C4-2B (cell line): ENCODE data around the gene TMX2.
A peak's percentile ranks its signal among the peaks of the same experiment; 100 is the strongest.

ENCODE experiments used
- H3K27ac ChIP-seq: fragments of 450-650 bp; 2 replicates; pipeline ENCODE4 v1.5.1; 2017
- ZFX ChIP-seq: fragments of 450-650 bp; IDR thresholded peaks from 2 replicates; pipeline ENCODE4 v1.6.1; 2017
- TF ChIP-seq, protein P1 (sequence below): fragments of 450-650 bp; conservative IDR thresholded peaks from 2 replicates; pipeline ENCODE4 v1.5.1; 2017; ENCODE audit warnings: mild to moderate bottlenecking

TMX2 gene, protein sequence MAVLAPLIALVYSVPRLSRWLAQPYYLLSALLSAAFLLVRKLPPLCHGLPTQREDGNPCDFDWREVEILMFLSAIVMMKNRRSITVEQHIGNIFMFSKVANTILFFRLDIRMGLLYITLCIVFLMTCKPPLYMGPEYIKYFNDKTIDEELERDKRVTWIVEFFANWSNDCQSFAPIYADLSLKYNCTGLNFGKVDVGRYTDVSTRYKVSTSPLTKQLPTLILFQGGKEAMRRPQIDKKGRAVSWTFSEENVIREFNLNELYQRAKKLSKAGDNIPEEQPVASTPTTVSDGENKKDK

DNA sequence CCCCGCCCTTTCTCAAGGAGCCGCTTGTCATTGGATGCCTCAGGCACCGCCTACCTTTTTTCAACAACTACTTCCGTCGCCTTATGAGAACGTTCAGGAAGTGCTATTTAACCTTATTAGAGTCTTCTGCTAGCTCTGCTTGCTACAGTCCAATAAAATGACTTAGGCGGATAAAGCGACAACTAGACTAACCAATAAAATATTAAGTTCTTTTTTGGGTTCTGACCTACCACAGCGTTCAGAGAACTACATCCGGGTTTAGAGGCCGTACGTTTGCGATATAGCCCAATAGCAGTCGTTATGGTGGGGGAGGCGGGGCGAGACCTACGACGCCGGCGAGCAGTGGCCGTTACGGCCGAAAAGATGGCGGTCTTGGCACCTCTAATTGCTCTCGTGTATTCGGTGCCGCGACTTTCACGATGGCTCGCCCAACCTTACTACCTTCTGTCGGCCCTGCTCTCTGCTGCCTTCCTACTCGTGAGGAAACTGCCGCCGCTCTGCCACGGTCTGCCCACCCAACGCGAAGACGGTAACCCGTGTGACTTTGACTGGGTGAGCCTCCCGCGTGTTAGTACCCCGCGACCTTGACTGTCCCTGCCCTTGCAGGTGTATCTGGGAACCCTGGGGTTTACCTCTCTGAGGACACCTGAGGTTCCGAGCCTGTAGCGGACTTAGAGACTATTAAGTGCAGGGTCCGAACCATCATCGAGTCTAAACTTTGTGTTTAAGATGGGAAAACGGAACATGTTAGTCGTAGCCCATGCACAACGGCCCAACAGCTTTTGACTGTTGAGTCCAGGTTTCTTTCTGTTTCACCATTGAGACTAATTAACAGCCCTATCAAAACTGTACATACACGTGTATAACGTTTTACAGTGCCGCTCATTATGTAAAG is at the start of gene TMX2:
Gene TMX2 (plus strand): TSS at position 338 of the 895 bp plus-strand sequence. CDS start 26 bp downstream, at position 364.
- TF ChIP-seq ZFX: no peak
- TF ChIP-seq, protein P1, sequence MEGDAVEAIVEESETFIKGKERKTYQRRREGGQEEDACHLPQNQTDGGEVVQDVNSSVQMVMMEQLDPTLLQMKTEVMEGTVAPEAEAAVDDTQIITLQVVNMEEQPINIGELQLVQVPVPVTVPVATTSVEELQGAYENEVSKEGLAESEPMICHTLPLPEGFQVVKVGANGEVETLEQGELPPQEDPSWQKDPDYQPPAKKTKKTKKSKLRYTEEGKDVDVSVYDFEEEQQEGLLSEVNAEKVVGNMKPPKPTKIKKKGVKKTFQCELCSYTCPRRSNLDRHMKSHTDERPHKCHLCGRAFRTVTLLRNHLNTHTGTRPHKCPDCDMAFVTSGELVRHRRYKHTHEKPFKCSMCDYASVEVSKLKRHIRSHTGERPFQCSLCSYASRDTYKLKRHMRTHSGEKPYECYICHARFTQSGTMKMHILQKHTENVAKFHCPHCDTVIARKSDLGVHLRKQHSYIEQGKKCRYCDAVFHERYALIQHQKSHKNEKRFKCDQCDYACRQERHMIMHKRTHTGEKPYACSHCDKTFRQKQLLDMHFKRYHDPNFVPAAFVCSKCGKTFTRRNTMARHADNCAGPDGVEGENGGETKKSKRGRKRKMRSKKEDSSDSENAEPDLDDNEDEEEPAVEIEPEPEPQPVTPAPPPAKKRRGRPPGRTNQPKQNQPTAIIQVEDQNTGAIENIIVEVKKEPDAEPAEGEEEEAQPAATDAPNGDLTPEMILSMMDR: no peak
- peak within 1 kb of the TSS; percentile 100 for H3K27ac ChIP-seq

DNA sequence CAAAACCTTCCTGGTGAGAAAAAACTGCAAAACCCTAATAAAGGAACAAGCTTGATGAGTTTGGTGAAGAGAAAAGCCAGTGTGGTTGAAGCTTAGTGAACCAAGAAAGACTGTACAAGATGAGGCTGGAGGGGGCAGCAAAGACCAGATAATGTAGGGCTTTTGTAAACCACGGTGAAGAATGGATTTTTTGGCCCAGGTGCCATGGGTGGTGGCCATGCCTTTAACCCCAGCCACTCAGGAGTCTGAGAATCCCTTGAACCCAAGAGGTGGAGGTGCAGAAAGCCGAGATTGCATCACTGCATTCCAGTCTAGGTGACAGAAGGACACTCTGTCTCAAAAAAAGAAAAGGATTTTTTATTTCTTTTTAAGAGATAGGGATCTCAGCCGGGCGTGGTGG is 49.5 kb upstream of the TMX2 start:
- TF ChIP-seq, protein P1: no peak; the same call in 1 of the 2 replicates
- H3K27ac ChIP-seq: no peak overlapping the region

DNA sequence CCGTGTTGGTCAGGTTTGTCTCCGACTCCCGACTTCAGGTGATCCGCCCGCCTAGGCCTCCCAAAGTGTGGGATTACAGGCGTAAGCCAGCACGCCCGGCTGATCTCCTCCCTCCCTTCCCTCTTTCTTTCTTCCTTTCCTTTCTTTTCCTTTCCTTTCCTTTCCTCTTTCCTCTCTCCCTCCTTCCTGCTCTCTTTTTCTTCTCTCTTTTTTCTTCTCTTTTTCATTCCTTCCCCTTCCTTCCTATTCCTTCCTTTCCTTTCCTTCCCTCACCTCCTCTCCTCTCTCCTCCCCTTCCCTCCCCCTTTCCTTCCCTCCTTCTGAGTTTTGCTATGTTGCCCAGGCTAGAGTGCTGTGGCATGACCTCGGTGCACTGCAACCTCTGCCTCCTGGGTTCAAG is 48.4 kb upstream of the TMX2 start:
- TF ChIP-seq ZFX: no peak
- TF ChIP-seq, protein P1: no peak

DNA sequence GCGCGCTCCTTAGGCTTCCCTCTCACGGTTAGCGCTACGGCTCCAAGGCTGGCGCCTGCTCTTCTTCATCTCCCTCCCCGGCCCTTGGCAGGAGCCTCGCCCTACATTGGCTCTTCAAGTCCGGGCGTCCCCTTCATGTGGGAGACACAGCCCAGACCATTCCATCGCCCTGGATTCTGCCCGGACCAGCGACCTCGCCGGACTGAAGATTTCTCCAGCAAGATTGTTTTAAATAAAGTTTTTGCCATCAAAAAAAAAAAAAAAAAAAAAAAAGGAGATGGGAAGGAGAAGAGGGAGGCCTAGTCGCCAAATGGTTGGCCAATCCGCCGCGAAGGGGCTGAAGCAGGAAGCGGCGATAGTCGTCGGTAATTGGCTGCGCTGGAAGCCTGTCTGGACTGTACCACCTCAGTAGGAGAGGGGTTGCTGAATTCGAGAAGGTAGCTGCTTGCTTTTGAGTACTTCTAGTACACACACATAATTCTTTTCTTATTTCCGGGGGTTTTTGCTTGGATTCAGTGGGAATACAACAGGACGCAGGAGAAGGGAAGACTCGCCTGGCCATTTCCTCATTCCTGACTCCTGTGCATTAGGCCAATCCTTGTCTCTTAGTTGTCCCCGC is 45.2 kb upstream of the TMX2 start:
- H3K27ac ChIP-seq: peak overlapping the region; percentile 97
- TF ChIP-seq ZFX: no peak
- TF ChIP-seq, protein P1: no peak

More for the DNA sequence above, 48.4 kb upstream of the TMX2 start:
- no peak overlapping the region for H3K27ac ChIP-seq

DNA sequence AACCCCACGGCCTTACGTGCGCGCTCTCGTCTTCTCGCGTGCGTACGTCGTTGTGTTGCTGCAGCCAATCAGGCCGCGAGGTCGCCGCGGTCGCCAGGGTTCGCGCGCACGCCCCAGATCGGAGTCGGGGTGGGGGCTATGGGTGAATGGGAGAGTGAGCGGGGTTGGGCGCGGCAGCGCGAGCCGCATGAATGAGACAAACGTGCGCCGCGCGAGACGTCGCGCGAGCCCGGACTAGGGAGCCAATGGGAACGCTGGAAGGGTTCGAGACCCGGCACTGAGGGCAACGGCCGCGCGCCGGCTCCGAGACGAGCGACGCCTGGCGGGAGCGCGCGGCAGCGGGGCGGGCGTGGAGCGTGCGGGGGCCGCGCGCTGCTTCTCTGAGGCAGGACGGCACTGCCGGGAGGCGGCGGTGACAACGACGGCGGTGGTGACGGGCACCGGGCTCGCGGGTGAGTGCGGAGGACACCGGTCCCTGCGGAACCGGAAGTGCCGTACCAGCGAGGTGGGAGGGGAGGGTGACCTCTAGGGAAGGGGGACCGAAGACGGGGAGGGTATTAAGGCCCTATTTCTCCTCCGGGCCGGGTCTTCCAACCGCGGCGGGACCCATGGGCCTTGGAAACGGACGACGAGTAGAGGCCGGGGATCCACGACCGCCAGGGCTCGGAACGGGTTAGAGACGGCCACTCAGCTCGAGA is 44.5 kb upstream of the TMX2 start, which contains the start of gene ZDHHC5:
Gene ZDHHC5 (plus strand): TSS at position 379 of the 698 bp plus-strand sequence. CDS start 4,977 bp downstream, outside the sequence.
- peak within 1 kb of the TSS; percentile 97 for H3K27ac ChIP-seq
- TF ChIP-seq ZFX: no peak; the same call in 1 of the 2 replicates
- TF ChIP-seq, protein P1: peak; percentile 53

DNA sequence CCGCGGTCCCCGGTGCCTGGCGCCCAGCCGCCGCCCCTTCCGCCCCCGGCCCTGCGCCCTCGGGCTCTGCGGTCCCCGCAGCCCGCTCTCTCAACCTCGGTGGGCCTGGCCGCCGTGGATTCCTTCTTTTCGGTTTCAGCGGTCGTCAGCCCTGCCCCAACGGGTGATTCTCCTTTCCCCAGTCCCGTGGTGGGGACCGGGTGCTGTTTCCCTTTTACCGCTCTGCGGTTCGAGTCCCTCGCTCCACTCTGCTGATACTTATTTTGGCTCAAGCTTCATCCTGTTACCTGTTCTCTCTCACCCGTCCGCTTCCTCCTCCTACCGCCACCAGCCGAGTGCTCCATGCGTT is 44.0 kb upstream of the TMX2 start:
- H3K27ac ChIP-seq: peak overlapping the region; percentile 97

More for the DNA sequence above, 44.0 kb upstream of the TMX2 start:
- TF ChIP-seq ZFX: 0 out of 2 replicates have a peak, but pooled peaks have one; percentile 79
- TF ChIP-seq, protein P1: no peak
